Activated CD4-positive, alpha-beta T cell treated with anti-CD3 and anti-CD28 coated beads for 48 hours (primary cell): ENCODE data around the gene SLC22A12.

Experiments
- DNase-seq: peaks from one replicate; pipeline ENCODE4 v3.0.0-alpha.2; 2020

The SLC22A12 gene

DNA sequence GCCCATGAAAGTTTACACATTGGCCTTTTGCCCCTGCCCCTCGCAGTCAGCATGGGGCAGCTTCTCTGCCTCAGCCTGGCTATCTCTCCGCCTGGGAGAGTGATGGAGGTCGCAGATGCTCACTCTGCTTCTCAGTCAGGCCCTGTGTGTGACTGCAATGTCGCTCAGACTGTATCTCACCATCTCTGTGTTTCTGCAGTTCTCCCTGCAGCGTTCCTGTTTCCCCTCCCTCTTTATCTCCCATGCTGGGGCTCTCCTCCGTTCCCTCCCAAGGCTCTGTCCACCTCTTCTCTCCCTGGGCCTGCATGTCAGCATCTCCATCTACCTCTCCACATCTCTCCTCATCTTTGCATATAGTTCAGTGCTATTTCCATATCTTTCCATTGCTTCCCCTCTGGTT lies 38.1 kb downstream of the SLC22A12 start:
- DNase-seq: no peak

DNA sequence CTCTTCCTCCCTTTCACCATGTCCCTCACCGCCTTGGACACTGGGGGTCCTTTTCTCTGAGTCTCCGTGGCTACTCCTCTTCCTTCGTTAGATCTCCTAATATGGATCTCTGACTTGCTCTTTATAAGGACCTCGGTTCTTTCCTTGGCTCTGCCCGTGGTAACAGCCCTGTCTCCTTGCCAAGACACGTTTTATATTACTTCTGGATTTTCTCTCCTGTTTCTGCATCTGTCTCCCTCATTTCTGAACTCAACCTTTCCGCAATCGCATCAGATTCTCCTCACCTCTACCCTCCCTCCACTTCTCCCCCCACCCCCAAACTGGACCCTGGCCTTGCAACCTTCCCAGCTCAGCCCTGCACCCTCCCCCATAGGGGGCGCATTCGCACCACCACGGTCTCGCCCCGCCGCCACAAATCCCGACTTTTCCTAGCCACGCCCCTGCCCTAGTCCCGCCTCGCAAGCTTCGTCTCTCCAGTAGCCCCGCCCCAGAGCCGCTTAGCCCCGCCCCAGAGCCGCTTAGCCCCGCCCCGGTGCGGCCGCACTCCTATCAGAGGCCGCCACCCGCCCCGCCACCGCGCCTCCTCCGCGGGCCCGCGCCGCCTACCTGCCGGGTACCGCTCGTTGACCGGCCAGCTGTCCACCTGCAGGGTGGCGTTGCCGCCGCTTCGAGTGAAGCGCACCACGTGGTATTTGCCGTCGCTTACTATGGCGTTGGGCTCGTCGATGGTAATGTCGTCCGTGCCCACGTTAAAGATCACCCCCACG lies 39.0 kb downstream of the SLC22A12 start:
- peak; percentile 12 for DNase-seq

DNA sequence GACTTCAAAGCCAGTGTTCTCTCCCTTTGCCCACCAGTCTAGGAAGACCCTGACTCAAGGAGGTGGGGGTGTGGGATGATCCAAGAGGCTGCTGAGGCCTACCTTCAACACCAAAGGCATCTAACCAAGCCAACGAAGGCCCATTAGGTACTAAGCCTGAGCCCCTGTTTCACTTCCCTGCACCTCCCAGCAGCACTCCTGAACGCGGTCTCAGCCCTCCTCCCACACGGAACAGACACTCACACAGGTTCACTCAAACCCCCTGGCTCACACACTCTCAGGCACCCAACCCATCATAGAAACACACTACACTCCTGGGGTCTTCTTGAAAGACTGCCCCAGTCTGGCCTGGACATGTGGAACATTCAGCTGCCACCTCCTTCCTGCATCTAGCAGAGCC lies 40.7 kb downstream of the SLC22A12 start:
- DNase-seq: no peak

DNA sequence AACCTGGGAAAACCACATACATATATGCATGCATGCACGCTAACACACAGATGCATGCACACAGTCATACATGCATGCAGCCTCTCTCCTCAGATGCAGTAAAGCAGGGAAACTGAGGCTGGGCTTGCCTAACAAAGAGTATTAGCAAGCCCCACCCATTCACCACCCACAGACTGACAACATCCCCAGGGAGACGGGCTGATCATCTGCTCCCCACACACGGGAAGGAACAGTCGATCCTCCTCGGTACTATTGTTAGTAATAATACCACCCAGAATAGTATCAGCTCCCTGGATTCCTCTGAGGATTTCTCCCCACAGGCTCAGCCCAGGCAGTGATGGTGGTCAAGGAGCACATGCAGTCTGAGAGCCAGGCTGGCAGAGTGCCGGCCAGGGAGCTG lies 41.2 kb downstream of the SLC22A12 start:
- DNase-seq: no peak

DNA sequence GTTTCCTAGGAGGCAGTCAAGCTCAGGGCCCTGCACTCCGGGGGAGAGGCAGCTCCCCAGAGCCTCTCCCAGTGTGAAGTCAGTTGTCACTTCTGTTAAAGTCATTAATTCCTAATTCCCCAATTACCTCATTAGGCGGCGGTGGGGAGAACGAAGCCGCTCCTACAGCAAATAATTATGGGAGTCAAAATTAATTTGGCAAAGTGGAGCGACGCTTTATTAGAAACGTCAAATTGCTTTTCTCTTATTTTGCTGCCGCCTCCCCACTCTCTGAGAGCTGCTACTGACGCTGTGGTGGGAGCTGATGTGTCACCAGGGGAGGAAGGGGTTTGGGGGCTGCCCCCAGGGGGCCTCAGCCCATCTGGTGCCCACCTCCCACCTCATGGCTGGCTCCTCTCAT lies 41.6 kb downstream of the SLC22A12 start:
- DNase-seq: no peak

DNA sequence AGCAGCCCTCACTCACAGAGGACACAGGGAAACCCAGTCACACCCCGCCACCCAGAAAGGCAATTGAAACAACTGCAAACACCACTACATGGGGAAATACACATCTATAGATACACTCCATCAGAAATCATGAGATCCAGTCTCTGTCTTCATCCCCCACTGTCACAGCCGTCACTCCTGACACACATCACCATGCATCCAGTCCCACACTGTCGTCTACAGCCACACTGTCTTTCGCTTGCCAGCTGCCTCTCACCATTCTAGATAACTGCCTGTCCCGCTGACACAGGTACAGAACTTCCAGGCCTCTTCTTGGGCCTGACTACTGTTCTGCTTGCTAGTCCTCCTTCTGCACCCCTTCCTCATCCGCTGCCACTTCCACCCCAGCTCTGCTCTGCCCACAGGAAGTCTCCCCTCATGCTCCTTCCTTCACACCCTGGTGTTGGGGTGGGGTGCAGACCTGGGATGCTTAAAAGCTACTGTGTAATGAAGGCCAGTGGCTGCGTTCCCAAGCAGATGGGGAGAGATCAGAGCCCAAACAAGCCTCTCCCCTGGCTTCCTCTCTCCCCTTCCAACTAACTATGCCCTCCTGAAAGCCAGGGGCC lies 42.6 kb downstream of the SLC22A12 start:
- no peak for DNase-seq

DNA sequence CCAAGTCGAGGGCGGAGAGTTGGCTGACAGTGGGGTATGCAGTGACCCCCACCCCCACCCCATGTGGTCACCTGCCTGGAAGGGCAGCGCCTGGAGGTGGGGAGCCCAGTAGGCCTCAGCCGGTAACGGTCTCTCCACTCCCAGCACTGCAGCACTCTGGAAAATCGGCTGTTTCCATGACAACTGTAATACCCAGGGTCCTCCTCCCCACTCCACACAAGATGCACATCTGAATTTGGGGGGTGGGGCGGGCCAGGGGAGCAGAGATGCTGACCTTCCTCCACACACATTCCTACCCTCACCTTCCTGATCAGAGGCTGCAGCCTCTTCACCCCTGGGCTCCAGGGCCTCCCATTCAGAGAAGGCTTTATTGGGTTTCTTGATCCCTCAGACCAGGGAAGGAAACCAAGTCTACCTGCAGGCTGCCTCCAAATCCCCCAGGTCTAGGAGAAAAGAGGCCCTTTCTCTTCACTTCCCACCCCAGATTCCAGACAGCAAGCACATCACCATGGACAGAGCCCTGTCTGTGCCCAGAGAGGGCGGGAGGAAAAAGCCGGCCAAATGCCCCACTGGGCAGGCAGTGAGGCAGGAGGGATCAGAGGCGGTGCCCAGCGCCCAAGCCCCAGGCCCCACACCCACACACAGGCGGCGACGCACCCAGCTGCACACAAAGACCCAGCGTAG lies 46.5 kb downstream of the SLC22A12 start:
- DNase-seq: no peak

DNA sequence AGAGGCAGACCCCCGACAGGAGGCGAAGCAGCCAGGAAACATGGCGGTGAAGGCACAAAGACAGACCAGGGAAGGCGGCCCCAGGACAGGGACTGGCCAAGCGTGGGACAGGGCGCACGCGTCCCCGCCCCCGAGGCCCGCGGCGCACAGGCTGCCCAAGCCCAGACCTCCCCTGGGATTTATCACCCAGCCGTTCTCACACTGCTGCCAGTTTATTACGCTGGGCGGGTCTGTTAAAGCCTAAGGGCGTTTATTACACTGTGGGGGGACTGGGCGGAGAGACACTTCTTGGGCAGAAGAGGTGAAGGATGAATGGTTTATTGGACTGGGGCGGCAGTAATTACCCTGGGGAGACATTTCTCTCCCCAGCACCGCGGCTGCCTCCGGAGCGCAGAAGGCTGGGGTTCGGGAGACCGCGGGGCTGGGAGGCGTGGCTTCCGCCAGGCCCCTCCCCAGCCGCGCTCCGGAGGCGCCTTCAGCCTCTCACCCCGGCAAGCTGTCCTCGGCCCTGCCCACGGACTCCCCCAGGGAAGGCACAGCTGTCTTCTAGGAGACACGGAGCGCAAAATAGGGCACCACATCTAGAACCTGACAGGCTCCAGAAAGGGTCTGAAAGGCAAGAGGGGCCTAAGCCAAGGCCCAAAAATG lies 47.1 kb downstream of the SLC22A12 start:
- no peak for DNase-seq

DNA sequence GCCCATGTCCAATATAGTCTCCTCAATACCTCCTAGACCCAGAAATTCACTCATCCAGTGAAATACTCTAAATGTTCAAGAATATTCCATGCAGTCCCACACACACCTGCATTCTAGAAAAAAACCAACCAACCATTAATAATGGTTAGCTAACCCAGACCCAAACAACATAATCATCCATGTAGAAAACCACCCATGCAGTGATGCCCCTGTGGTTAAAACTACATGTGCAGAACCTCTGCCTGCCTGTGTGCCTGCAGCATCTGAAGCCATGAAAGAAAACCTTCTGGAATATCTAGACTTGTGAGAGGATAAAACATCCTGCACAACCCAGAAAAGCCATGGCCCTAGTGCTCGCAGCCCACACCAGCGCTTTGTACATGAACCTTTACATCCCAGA lies 47.8 kb downstream of the SLC22A12 start:
- no peak for DNase-seq

DNA sequence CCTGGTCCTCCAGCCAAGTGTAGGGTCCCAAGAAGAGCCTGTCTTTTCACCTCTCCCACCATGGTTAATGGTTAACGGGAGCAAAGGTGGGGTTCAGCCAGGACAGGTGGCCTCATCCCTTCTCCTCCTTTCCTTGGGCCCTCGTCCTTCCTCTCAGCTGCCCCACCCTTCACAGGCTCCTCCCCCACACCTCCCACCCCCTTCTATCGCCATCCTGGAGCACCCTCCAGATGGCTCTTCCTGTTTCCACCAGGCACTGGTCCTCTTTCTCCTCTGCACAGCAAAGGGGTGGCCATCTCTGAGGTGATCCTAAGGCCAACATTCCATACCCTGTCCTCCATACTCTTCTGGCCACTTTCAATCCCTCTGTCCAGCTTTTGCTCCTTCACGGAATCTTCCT lies 48.9 kb downstream of the SLC22A12 start:
- no peak for DNase-seq

DNA sequence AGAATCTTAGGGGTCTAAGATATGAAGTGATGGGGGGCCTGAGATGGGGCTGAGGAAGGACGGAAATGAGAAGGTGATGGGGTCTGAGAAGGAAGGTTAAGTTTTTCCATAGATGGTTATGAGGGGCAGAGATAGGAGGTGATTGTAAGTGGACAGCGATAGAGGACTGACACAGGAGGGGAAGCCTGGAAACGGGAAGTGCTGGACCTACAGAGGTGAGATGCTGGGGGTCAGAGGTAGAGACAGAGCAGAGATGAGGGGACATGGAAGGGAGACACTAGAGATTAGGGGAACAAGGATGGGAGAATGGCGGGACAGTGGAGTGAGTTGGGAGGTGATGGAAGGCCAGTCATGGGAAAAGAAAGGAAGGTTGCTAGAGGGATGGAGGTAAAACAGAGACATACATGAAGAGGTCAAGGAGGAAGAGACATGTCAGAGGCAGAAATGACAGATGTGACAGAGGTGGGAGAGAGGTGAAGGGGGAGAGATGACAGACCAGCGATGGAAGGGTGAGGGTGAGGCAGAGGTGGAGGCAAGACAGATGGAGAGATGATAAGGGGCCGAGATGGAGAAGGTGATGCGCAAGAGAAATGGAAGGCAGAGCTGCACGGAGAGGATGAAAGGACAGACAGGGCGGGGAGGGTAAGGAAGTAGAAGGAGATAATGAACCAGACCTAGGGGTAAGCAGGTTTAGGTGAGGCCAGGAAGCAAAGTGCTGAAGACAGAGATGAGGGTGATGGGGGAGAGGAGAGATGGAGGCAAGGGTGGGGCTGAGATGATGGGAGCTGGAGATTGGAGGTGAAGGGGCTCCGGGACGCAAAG lies 50.8 kb downstream of the SLC22A12 start:
- DNase-seq: no peak

DNA sequence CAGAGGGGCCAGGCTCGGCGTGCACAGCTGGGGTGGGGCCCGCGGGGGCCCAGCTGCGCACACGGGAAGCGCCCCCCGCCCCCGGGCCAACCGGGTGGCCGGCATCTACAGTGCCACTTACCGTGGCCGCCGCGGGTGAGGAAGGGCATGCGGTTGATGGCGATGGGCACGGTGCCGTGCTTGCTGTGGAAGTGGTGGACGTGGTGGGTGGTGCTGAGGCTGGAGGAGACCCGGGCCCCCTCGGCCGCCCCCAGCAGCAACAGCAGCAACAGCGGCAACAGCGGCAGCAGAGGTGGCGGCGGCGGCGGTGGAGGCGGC lies 51.4 kb downstream of the SLC22A12 start:
- DNase-seq: no peak

DNA sequence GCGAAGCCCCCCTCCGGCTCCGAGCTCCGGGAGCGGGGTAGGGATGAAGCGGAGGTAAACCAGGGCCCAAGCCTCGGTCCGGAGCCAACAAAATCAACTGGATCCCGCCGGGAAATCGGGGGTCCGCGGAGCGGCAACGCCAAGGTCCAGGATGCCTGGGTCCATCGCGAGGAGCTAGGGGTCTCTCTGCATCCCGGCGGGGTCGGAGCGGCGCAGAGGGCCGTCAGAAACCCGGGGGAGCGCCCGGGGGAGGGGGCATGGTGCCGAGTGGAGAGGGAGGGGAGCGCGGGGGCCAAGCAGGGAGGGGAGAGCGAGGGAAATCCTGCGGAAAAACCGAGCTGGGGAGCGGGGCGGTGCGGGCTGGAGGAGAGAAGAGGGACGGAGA lies 51.8 kb downstream of the SLC22A12 start:
- no peak for DNase-seq

DNA sequence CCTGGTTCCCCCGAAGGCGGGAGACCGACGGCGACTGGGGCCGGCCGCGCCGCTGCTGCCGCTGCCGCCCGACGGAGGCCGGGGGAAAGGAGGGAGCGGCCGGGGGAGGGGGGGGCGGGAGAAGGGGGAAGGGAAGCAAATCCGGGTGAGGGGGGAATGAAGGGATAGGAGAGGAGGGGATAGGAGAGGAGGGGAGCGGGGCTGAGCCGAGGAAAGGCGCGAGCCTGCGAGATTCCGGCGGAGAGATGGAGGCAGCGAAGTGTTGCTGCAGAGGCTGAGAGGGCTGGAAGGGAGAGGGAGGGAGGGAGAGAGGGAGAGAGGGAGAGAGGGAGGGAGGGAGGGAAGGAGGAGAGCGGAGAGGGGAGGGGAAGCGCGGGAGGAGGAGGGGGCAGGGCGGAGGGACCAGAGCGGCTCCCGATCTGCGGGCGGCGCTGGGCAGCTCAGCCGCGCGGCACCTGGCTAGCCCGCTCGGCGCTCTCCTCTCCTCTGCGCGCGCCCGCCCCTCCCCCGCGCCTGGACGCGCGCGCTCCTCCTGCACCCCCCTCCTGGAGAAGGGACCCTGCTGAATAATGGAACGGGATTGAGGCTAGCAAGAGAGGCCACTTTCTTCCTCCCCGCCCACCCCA lies 52.3 kb downstream of the SLC22A12 start:
- DNase-seq: no peak

DNA sequence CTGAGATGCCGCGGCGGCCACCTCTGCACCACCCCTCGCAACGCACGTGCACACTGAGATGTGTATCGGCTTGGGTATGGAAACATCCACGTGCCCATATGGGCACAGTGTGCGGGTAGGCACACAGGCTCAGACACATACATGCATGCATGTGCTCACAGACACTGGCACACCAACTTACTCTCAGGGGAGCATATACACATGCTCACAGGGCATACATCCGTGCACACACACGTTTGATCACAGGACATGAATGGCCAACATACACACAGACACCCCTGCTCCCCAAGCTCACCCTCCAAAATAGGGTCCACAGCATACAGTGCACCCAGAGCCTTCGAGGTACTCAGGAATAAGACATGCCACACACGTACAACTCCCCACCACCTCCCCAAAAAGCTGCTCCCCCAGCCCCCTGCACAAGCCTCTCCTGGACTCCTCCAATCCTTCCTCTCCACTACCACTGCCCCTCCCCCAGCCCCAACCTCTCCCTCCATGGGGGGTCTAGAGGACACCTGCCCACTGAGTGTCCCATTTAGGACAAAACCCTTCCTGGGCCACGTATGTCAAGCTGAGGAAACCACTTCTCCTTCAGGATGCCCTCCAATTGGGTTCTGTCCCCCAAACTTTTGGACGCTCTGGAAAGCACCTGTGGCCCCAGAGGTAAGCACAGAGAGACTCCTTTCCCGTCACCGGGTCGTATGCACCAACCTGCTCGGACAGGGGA lies 53.1 kb downstream of the SLC22A12 start:
- DNase-seq: no peak

DNA sequence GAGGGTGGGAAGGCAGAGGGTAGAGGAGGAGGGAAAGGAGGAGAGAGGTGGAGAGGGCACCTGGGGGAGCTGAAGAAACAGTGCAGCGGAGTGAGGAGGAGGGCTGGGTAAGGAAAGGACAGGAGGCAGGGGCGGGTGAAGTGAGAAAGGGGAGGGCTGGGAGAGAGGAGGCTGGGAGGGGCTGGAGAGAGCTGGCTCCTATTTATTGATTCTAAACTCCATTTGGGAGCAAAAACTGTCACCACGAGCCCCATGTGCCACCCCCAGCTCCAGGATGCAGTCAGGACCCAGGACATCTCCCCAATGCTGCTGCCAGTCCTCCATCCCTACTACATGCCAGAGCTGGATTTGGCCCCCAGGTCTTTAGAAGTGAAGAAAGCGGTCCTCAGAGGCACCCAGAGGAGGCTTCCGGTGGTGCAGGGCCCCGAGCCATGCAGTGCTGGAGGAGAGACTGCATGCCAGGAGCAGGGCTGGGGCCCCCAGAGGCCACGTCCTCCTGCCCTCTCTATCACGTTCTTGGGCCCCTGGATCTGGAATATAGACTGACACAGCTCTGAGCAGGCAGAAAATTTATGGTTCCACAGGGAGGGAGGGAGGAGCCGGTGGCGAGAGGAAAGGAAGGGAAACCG lies 53.7 kb downstream of the SLC22A12 start:
- peak; percentile 39 for DNase-seq

DNA sequence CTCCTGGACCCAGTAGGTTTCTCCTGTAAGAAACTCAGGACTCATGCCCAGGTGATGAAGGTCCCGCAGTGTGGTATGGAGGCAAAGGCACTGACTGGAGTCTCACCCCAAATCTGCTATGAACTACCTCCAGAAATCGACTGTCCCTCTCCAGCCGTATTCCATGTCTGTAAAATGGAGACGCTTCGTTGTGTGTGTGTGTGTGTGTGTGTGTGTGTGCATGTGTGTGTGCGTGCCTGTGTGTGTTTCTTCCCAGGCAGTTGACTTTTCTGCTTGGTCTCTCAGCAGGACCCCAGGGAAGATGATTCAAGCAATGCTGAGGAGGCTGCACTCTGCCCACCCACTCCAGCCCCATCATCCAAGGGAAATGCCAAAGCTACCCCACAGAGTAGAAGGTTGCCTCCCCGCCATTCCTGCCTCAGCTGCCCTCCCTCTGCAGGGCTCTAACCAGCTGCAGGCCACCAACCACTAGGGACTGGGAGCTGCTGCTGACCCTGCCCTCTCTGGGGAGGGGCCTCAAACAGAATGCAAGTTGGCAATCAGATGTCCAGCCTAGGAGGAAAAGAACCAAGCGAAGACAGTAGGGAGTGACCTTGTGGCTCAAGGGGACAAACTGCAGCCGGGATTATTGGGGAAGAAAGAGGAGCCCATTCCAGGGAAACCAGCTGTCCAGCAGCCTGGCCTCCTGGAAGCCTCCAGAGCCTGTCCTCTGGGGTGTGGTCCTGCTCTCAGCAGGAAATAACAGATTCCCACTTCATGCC lies 56.2 kb downstream of the SLC22A12 start:
- no peak for DNase-seq

DNA sequence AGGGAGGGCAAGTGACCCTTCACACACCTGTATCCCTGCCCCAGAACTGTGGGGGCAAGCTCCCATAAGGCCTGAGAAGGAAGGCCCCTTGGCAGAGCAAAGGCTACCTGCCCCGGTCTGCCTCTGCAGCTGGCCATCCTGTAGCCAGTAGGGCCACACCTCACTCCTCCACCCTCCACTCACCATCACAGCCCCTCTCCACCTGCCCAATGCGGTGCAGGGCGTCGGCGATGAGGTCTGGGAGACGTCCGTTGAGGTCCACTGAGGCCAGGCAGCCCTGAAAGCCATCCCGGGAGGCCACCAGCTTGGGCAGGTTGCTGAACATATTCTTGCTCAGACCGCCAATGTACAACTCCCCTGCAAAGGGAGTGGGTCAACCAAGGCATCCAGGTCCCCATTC lies 57.5 kb downstream of the SLC22A12 start:
- no peak for DNase-seq

DNA sequence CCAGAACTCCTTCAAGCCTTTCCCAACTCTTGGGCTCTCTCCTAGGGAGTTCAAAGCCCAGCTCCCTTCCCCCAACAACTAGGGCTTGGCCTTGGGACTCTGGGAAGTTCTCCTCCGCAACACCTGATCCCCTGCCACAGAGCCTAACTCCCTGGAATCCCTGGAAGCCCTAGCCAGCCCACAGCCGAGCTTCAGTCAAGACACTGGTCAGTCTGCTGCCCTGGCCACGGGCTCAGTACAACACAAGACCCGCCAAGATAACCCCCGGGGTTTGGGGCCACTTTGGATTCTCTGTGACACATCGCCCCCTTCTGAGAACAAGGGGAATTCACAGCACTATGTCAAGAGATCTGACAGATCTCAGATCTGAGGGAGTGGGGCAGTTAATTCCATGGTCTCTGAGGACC lies 58.3 kb downstream of the SLC22A12 start:
- DNase-seq: no peak

DNA sequence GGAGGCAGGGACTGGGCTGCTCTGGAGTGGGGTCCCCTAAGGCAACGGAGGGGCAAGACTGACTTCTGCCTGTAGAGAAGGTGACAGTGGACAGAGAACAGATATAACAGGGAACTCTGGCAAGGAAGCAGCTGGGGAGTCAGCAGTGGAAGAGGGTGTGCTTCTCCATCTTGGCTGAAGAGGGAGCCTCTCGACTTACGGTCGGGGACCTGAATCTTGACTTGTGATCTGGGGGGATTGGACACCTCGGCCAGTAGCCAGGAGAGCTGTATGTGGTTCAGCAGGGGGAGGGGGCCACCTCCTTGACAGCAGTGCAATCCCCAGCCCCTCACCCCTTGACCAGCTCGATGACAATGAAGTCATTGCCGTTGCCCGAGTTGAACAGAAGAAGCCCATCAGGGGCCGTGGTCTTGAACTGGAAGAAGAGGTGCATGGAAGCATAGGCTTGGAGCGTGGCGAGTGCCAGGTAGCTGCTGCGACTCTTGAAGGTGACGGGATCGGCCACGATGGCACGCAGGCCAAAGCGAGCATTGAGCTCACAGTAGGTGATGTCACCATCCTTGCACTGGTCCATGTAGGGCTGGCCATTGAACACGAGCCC lies 60.0 kb downstream of the SLC22A12 start:
- DNase-seq: no peak
